Ramos (cell line): ENCODE measurements around the gene CCL7.

Experiments
- in situ Hi-C: fragments of 300-500 bp; cut with MboI; formaldehyde crosslinking; loops from one replicate; pipeline ENCODE4 v1.14.3; 2022; ENCODE audit warnings: low sequenced_read_pairs; ENCODE audit not compliant: unreplicated experiment

The CCL7 gene

GRCh38 chr17:34314279-34314678, 44.3 kb downstream of the CCL7 start:
- in situ Hi-C loops, result no loop called here

DNA sequence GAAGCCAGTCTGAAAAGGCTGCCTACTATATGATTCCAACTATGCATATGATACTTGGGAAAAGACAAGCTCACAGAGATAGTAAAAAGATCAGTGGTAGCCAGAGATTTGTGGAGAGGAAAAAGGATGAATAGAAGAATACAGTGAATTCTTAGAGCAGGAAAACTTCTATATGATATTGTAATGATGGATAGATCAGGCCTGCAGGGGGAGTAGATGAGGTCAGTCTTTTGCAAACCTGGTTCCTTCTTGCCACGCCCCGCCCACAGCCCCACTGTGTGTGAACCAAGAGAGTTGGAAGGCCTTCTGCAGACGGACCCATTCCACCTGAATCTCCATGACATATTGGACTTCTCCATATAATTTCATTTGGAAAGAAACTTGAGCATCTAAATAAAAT, 48.5 kb downstream of the CCL7 start:
- in situ Hi-C loops, result no loop called here

DNA sequence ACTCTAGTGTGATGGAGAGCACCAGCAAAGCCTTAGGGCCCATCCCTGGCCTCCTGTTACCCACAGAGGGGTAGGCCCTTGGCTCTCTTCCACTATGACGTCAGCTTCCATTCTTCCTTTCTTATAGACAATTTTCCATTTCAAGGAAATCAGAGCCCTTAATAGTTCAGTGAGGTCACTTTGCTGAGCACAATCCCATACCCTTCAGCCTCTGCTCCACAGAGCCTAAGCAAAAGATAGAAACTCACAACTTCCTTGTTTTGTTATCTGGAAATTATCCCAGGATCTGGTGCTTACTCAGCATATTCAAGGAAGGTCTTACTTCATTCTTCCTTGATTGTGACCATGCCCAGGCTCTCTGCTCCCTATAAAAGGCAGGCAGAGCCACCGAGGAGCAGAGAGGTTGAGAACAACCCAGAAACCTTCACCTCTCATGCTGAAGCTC, 49.0 kb downstream of the CCL7 start, which contains the start of gene CCL8:
Gene CCL8 (plus strand): TSS at position 397 of the 445 bp plus-strand sequence. CDS start 67 bp downstream, outside the sequence.
- in situ Hi-C loops, result no loop called here
